Mucosa of stomach (tissue), 1 donor: ENCODE results near the gene KSR1.
"Not testable (repeated sequence)": the region's sequence is repeated elsewhere in the genome, so short reads cannot be mapped to it uniquely, and the experiment has no call there.

Experiments
- H3K27me3 ChIP-seq: one replicate; pipeline ENCODE4 v1.7.0; 2013; ENCODE audit warnings: mild to moderate bottlenecking, low read length; ENCODE audit not compliant: control insufficient read depth, insufficient read depth
- H3K36me3 ChIP-seq: one replicate; pipeline ENCODE4 v1.7.0; 2013; ENCODE audit warnings: low read length; ENCODE audit not compliant: control insufficient read depth, insufficient read depth
- H3K4me1 ChIP-seq: one replicate; pipeline ENCODE4 v1.7.0; 2013; ENCODE audit warnings: mild to moderate bottlenecking, low read length; ENCODE audit not compliant: control insufficient read depth, insufficient read depth
- H3K4me3 ChIP-seq: one replicate; pipeline ENCODE4 v1.7.0; 2013; ENCODE audit warnings: low read length
- H3K9ac ChIP-seq: one replicate; pipeline ENCODE4 v1.7.0; 2013; ENCODE audit warnings: mild to moderate bottlenecking, low read length, moderate library complexity
- H3K9me3 ChIP-seq: one replicate; pipeline ENCODE4 v1.7.0; 2013; ENCODE audit warnings: mild to moderate bottlenecking, low read length, moderate library complexity; ENCODE audit not compliant: control insufficient read depth
- donor health status: Pancreatic carcinoma.

Gene KSR1

GRCh38 chr17:27649111-27649571 lies 192.9 kb downstream of the KSR1 start:
- not testable (repeated sequence) for H3K9ac ChIP-seq, H3K36me3 ChIP-seq, H3K9me3 ChIP-seq, H3K4me3 ChIP-seq, H3K27me3 ChIP-seq
- H3K4me1 ChIP-seq, result peaks cover 42% of the 10 kb centered on the region

GRCh38 chr17:27649929-27650328 lies 193.7 kb downstream of the KSR1 start:
- H3K9me3 ChIP-seq, result no peaks in the 10 kb centered on the region
- no peaks in the 10 kb centered on the region for H3K27me3 ChIP-seq
- peaks cover 34% of the 10 kb centered on the region for H3K4me1 ChIP-seq
- H3K9ac ChIP-seq, result no peak overlapping the region
- peaks cover 6% of the 10 kb centered on the region for H3K36me3 ChIP-seq
- no peak overlapping the region for H3K4me3 ChIP-seq

- peaks cover 33% of the 10 kb centered on the region for H3K4me1 ChIP-seq
- no peaks in the 10 kb centered on the region for H3K9me3 ChIP-seq
- H3K4me3 ChIP-seq, result no peak overlapping the region
- no peak overlapping the region for H3K9ac ChIP-seq
- peaks cover 6% of the 10 kb centered on the region for H3K36me3 ChIP-seq
- no peaks in the 10 kb centered on the region for H3K27me3 ChIP-seq
These were observed 194.6 kb downstream of the KSR1 start for GRCh38 chr17:27650836-27651235.

- no peaks in the 10 kb centered on the region for H3K9me3 ChIP-seq
- peaks cover 6% of the 10 kb centered on the region for H3K36me3 ChIP-seq
- H3K27me3 ChIP-seq, result no peaks in the 10 kb centered on the region
- H3K4me1 ChIP-seq, result peaks cover 27% of the 10 kb centered on the region
- no peak overlapping the region for H3K9ac ChIP-seq
- no peak overlapping the region for H3K4me3 ChIP-seq
These were observed 195.4 kb downstream of the KSR1 start for GRCh38 chr17:27651411-27652345.

- not testable (repeated sequence) for H3K9ac ChIP-seq, H3K9me3 ChIP-seq, H3K4me3 ChIP-seq, H3K4me1 ChIP-seq, H3K36me3 ChIP-seq, H3K27me3 ChIP-seq
These were observed 197.3 kb downstream of the KSR1 start for GRCh38 chr17:27653449-27653971.

GRCh38 chr17:27654136-27654535 lies 197.9 kb downstream of the KSR1 start:
- Histone ChIP-seq H3K36me3 (no peaks in the 10 kb centered on the region), H3K9ac (no peak overlapping the region), H3K27me3 (no peaks in the 10 kb centered on the region), H3K4me3 (no peak overlapping the region), H3K4me1 (peaks cover 5% of the 10 kb centered on the region), H3K9me3 (no peaks in the 10 kb centered on the region)

- Histone ChIP-seq H3K4me1 (no peaks in the 10 kb centered on the region), H3K9ac (no peak overlapping the region), H3K27me3 (no peaks in the 10 kb centered on the region), H3K36me3 (no peaks in the 10 kb centered on the region), H3K9me3 (no peaks in the 10 kb centered on the region), H3K4me3 (no peak overlapping the region)
These were observed 198.6 kb downstream of the KSR1 start for GRCh38 chr17:27654654-27655524.

GRCh38 chr17:27655525-27656111 lies 199.4 kb downstream of the KSR1 start:
- H3K9ac ChIP-seq, H3K4me1 ChIP-seq, H3K9me3 ChIP-seq, H3K36me3 ChIP-seq, H3K27me3 ChIP-seq, H3K4me3 ChIP-seq: not testable (repeated sequence)

GRCh38 chr17:27656620-27657019 lies 200.4 kb downstream of the KSR1 start:
- H3K36me3 ChIP-seq, H3K4me1 ChIP-seq, H3K27me3 ChIP-seq, H3K9me3 ChIP-seq, H3K9ac ChIP-seq, H3K4me3 ChIP-seq: not testable (repeated sequence)

- H3K27me3 ChIP-seq, result no peaks in the 10 kb centered on the region
- no peaks in the 10 kb centered on the region for H3K9me3 ChIP-seq
- H3K9ac ChIP-seq, result no peak overlapping the region
- H3K36me3 ChIP-seq, result no peaks in the 10 kb centered on the region
- H3K4me3 ChIP-seq, result no peak overlapping the region
- H3K4me1 ChIP-seq, result no peaks in the 10 kb centered on the region
These were observed 201.4 kb downstream of the KSR1 start for GRCh38 chr17:27657620-27658019.

- H3K9me3 ChIP-seq, result no peaks in the 10 kb centered on the region
- no peaks in the 10 kb centered on the region for H3K36me3 ChIP-seq
- no peak overlapping the region for H3K4me3 ChIP-seq
- H3K9ac ChIP-seq, result no peak overlapping the region
- no peaks in the 10 kb centered on the region for H3K4me1 ChIP-seq
- no peaks in the 10 kb centered on the region for H3K27me3 ChIP-seq
These were observed 203.4 kb downstream of the KSR1 start for GRCh38 chr17:27659683-27660082.
